Keratinocyte (primary cell): Measurements from ENCODE around the gene GOLGA8O. TPM values are rescaled to one million over a fixed set of nuclear protein-coding genes. Genes with fewer than 3 reads are reported as not detected.
"Not testable (repeated sequence)": the region's sequence is repeated elsewhere in the genome, so short reads cannot be mapped to it uniquely, and the experiment has no call there.

Source experiments
- DNase-seq: peaks from one replicate; pipeline ENCODE4 v3.0.0-alpha.2; 2011; ENCODE audit warnings: low read depth, missing footprints, low spot score
- FAIRE-seq: peaks from 2 replicates; lab custom pipeline; 2011; peaks lifted over from hg19 to GRCh38; lab: Jason Lieb, UNC
- H2AFZ ChIP-seq: 2 replicates; pipeline ENCODE4 v1.6.0; 2012; ENCODE audit warnings: low read length, control low read depth, inconsistent platforms; ENCODE audit not compliant: control insufficient read depth
- H3K27ac ChIP-seq: 2 replicates; pipeline ENCODE4 v1.5.1; 2011; ENCODE audit warnings: low read length; ENCODE audit not compliant: control insufficient read depth, insufficient read depth
- H3K27me3 ChIP-seq: 3 replicates; pipeline ENCODE4 v1.6.0; 2011; ENCODE audit warnings: low read length; ENCODE audit not compliant: control insufficient read depth, insufficient read depth; ENCODE audit errors: extremely low read depth
- H3K36me3 ChIP-seq, 2 experiments: 2 replicates in 1 of 2; 3 replicates in 1 of 2; pipeline ENCODE4 v1.5.1; 2011; ENCODE audit warnings: low read length in 2 of 2, mild to moderate bottlenecking in 1 of 2; ENCODE audit not compliant: control insufficient read depth in 2 of 2, insufficient read depth in 2 of 2; ENCODE audit errors: extremely low read depth in 1 of 2
- H3K4me1 ChIP-seq: 3 replicates; pipeline ENCODE4 v1.5.1; 2011; ENCODE audit warnings: low read length; ENCODE audit not compliant: control insufficient read depth, insufficient read depth; ENCODE audit errors: extremely low read depth
- H3K4me2 ChIP-seq: 3 replicates; pipeline ENCODE4 v1.6.0; 2011; ENCODE audit warnings: low read depth, low read length; ENCODE audit not compliant: control insufficient read depth, insufficient read depth; ENCODE audit errors: extremely low read depth
- H3K4me3 ChIP-seq, 3 experiments: fragments of 200-600 bp in 1 of 3; sonication (generic) in 1 of 3; 2 replicates in 2 of 3; 3 replicates in 1 of 3; pipeline ENCODE4 v1.5.1; 2011 to 2016; ENCODE audit warnings: low read length in 3 of 3, mild to moderate bottlenecking in 3 of 3, control low read depth in 2 of 3, inconsistent platforms in 1 of 3, low read depth in 1 of 3, mixed read lengths in 1 of 3, mixed run types in 1 of 3, moderate library complexity in 1 of 3; ENCODE audit not compliant: control insufficient read depth in 2 of 3, insufficient read depth in 2 of 3; ENCODE audit errors: extremely low read depth in 1 of 3
- H3K79me2 ChIP-seq: 2 replicates; pipeline ENCODE4 v1.6.0; 2012; ENCODE audit warnings: low read length; ENCODE audit not compliant: control insufficient read depth, insufficient read depth
- H3K9ac ChIP-seq: 3 replicates; pipeline ENCODE4 v1.6.0; 2011; ENCODE audit warnings: low read length; ENCODE audit not compliant: control insufficient read depth, insufficient read depth; ENCODE audit errors: extremely low read depth
- H3K9me1 ChIP-seq: 3 replicates; pipeline ENCODE4 v1.6.0; 2011; ENCODE audit warnings: low read length; ENCODE audit not compliant: control insufficient read depth, insufficient read depth; ENCODE audit errors: extremely low read depth
- H3K9me3 ChIP-seq: 2 replicates; pipeline ENCODE4 v1.5.1; 2012; ENCODE audit warnings: low read depth, low read length; ENCODE audit not compliant: control insufficient read depth
- H4K20me1 ChIP-seq: 3 replicates; pipeline ENCODE4 v1.6.0; 2011; ENCODE audit warnings: low read length; ENCODE audit not compliant: control insufficient read depth, insufficient read depth; ENCODE audit errors: extremely low read depth
- dilution Hi-C: fragments of 300-500 bp; cut with MboI; formaldehyde crosslinking; loops from one replicate; pipeline ENCODE4 v1.7.0; 2020; ENCODE audit warnings: low sequenced_read_pairs; ENCODE audit not compliant: extremely low pct_ligation_motif_present
- polyA plus RNA-seq, 5 experiments: library from polyadenylated mRNA; depleted of rRNA in 3 of 5; stranded (reverse) in 3 of 5; stranded (forward) in 1 of 5; unstranded in 1 of 5; fragments of >200 nt; gene quantifications; 1 replicate in 1 of 5; 2 replicates in 3 of 5; 3 replicates in 1 of 5; pipeline versions ENCODE4 v1.2.1 to v1.2.3, GENCODE V29; 2011 to 2012; ENCODE audit warnings: missing spikeins in 2 of 5, low read depth in 1 of 5, low replicate concordance in 1 of 5
- small RNA-seq, 3 experiments: library from RNA; depleted of rRNA; stranded (forward); fragments of <200 nt; gene quantifications; one replicate each; pipeline ENCODE3, GENCODE V24; 2012; ENCODE audit warnings: low read depth in 3 of 3, low replicate concordance in 1 of 3; ENCODE audit not compliant: insufficient read length in 3 of 3

GOLGA8O gene
- polyA plus RNA-seq, 1 donor (not counting 4 experiments of a cell fraction or from before 2014, with no cell fraction given): 0.14 TPM

GRCh38 chr15:32396522-32396921, 58.9 kb downstream of the GOLGA8O start:
- H3K4me1 ChIP-seq, H3K9ac ChIP-seq, H3K9me1 ChIP-seq, H3K4me3 ChIP-seq, H3K27ac ChIP-seq, H3K4me2 ChIP-seq, dilution Hi-C loops, DNase-seq, H2AFZ ChIP-seq, H3K27me3 ChIP-seq, H4K20me1 ChIP-seq, H3K79me2 ChIP-seq, FAIRE-seq, H3K9me3 ChIP-seq, H3K36me3 ChIP-seq: not testable (repeated sequence)

Small RNA genes within 50 kb of the gene (small RNA-seq; reads per million reads assigned to genes)
- 0 reads per million in 3 experiments for gene AC135983.5
- 0 reads per million in 3 experiments for gene RF00096
- 0 reads per million in 3 experiments for gene RN7SL539P

Other genes with a start within 250 kb of the GOLGA8O start
- not detected in 3 replicates for gene GOLGA8K, start 52.3 kb downstream of the GOLGA8O start, polyA plus RNA-seq
- 0.25 to 2.1 TPM (median 0.87 TPM) in 3 replicates for gene GOLGA8N, start 137.8 kb upstream of the GOLGA8O start, polyA plus RNA-seq
- gene ARHGAP11A, start 159.9 kb upstream of the GOLGA8O start, polyA plus RNA-seq: 2.0 to 11.3 TPM (median 7.5 TPM) in 3 replicates
- gene SCG5, start 186.1 kb upstream of the GOLGA8O start, polyA plus RNA-seq: 14.5 to 29.2 TPM (median 15.8 TPM) in 3 replicates